Ovary (tissue), 3 donors: ENCODE data around the gene ELK3.

Source experiments
- CTCF ChIP-seq, 3 donors: fragments of 450-650 bp in 2 of 3; fragments of 200-600 bp in 1 of 3; IDR thresholded peaks; one replicate each; pipeline versions ENCODE4 v1.5.1 to v1.8.0; 2016 to 2022; ENCODE audit warnings: antibody characterized with exemption in 3 of 3, mild to moderate bottlenecking in 1 of 3
- POLR2A ChIP-seq: fragments of 450-650 bp; IDR thresholded peaks from one replicate; pipeline ENCODE4 v1.6.1; 2017; ENCODE audit warnings: antibody characterized with exemption, mild to moderate bottlenecking, moderate library complexity
- donor health status: DM: no; HTN: no; CAD: no.

GRCh38 chr12:96225994-96226399 is 31.8 kb downstream of the ELK3 start:
- TF ChIP-seq CTCF (IDR thresholded peaks at IDR 0.05) (no peak), POLR2A (no peak)
